IMR-90 (cell line): ENCODE measurements around the gene LYZL1. TPM values are rescaled to one million over a fixed set of nuclear protein-coding genes. Genes with fewer than 3 reads are reported as not detected.

Experiments used
- ATAC-seq: fragments of 200-7000 bp; cut with Tn5 transposase; 2 replicates; pipeline ENCODE4 v1.9.1; 2020; ENCODE audit warnings: low read depth, mild to moderate bottlenecking, moderate library complexity
- BruUV-seq: library from RNA; stranded (reverse); fragments of 400-500 nt; replicated peaks from 2 replicates; lab custom pipeline; 2021; lab: Mats Ljungman, UMichigan
- CTCF ChIA-PET: fragments of 300-600 bp; formaldehyde crosslinking; extraction: SDS; loops from one replicate; lab custom pipeline; 2021; ENCODE audit warnings: antibody characterized with exemption; lab: Yijun Ruan, JAX
- POLR2A ChIA-PET: fragments of 300-600 bp; sonication (Branson Sonifier 250); formaldehyde crosslinking; loops from one replicate; lab custom pipeline; 2022; ENCODE audit warnings: antibody characterized with exemption; ENCODE audit not compliant: unreplicated experiment; lab: Charles Lee
- DNase-seq: peaks from one replicate; pipeline ENCODE4 v3.0.0; 2013
- H2AFZ ChIP-seq: replicated peaks from 2 replicates; pipeline ENCODE3; 2013; ENCODE audit warnings: low read length, mild to moderate bottlenecking; ENCODE audit not compliant: poor library complexity
- H2AK5ac ChIP-seq: 2 replicates; pipeline ENCODE4 v1.6.1; 2013; ENCODE audit warnings: low read depth, low read length, inconsistent platforms
- H2AK9ac ChIP-seq: replicated peaks from 2 replicates; pipeline ENCODE3; 2013; ENCODE audit warnings: mild to moderate bottlenecking, low read depth, low read length, moderate library complexity; ENCODE audit not compliant: poor library complexity
- H2BK120ac ChIP-seq: 2 replicates; pipeline ENCODE4 v1.6.1; 2013; ENCODE audit warnings: low read depth, low read length, inconsistent platforms
- H2BK15ac ChIP-seq: 3 replicates; pipeline ENCODE4 v1.6.1; 2013; ENCODE audit warnings: low read depth, low read length, inconsistent platforms
- H2BK20ac ChIP-seq: 2 replicates; pipeline ENCODE4 v1.6.1; 2013; ENCODE audit warnings: low read depth, mild to moderate bottlenecking, inconsistent platforms, low read length, moderate library complexity
- H2BK5ac ChIP-seq: 2 replicates; pipeline ENCODE4 v1.6.1; 2013; ENCODE audit warnings: mild to moderate bottlenecking, low read depth, low read length, inconsistent platforms; ENCODE audit not compliant: poor library complexity, severe bottlenecking
- H3K14ac ChIP-seq: replicated peaks from 2 replicates; pipeline ENCODE4 v1.6.1; 2013; ENCODE audit warnings: low read depth, low read length, inconsistent platforms
- H3K18ac ChIP-seq: 2 replicates; pipeline ENCODE4 v1.6.1; 2013; ENCODE audit warnings: low read depth, low read length, control low read depth
- H3K23ac ChIP-seq: 2 replicates; pipeline ENCODE4 v1.6.1; 2013; ENCODE audit warnings: low read depth, low read length, inconsistent platforms
- H3K27ac ChIP-seq: 2 replicates; pipeline ENCODE4 v1.5.1; 2013; ENCODE audit warnings: mild to moderate bottlenecking, control low read depth, low read length; ENCODE audit not compliant: insufficient read depth
- H3K27me3 ChIP-seq: 2 replicates; pipeline ENCODE4 v1.6.1; 2013; ENCODE audit warnings: low read length; ENCODE audit not compliant: control insufficient read depth, insufficient read depth
- H3K36me3 ChIP-seq: 2 replicates; pipeline ENCODE4 v1.6.1; 2013; ENCODE audit warnings: low read length, mixed read lengths; ENCODE audit not compliant: control insufficient read depth, insufficient read depth
- H3K4ac ChIP-seq: 2 replicates; pipeline ENCODE4 v1.6.1; 2013; ENCODE audit warnings: low read depth, low read length, inconsistent platforms
- H3K4me1 ChIP-seq: 2 replicates; pipeline ENCODE4 v1.6.1; 2013; ENCODE audit warnings: low read length, mixed read lengths; ENCODE audit not compliant: control insufficient read depth, insufficient read depth
- H3K4me2 ChIP-seq: 2 replicates; pipeline ENCODE4 v1.6.1; 2013; ENCODE audit warnings: low read depth, mild to moderate bottlenecking, control low read depth, low read length, moderate library complexity
- H3K4me3 ChIP-seq: 2 replicates; pipeline ENCODE4 v1.5.1; 2013; ENCODE audit warnings: low read depth, mild to moderate bottlenecking, control low read depth, low read length, moderate library complexity; ENCODE audit not compliant: insufficient read depth
- H3K56ac ChIP-seq: 2 replicates; pipeline ENCODE4 v1.6.1; 2013; ENCODE audit warnings: low read length, inconsistent platforms; ENCODE audit not compliant: insufficient read depth; ENCODE audit errors: extremely low read depth
- H3K79me1 ChIP-seq, 2 experiments: 2 replicates each; pipeline ENCODE4 v1.6.1; 2013; ENCODE audit warnings: low read length in 2 of 2, inconsistent platforms in 1 of 2, low read depth in 1 of 2
- H3K9ac ChIP-seq: 2 replicates; pipeline ENCODE4 v1.6.1; 2013; ENCODE audit warnings: low read depth, low read length, control low read depth
- H3K9me1 ChIP-seq: 2 replicates; pipeline ENCODE4 v1.6.1; 2013; ENCODE audit warnings: low read length, inconsistent platforms; ENCODE audit not compliant: insufficient read depth
- H3K9me3 ChIP-seq: 2 replicates; pipeline ENCODE4 v1.6.1; 2013; ENCODE audit warnings: low read length; ENCODE audit not compliant: control insufficient read depth, insufficient read depth
- H4K20me1 ChIP-seq: 2 replicates; pipeline ENCODE4 v1.6.1; 2013; ENCODE audit warnings: low read length, inconsistent platforms; ENCODE audit not compliant: insufficient read depth
- H4K5ac ChIP-seq: 2 replicates; pipeline ENCODE4 v1.6.1; 2013; ENCODE audit warnings: mild to moderate bottlenecking, low read depth, low read length, control low read depth
- H4K8ac ChIP-seq, 2 experiments: 2 replicates each; pipeline ENCODE4 v1.6.1; 2013; ENCODE audit warnings: low read depth in 2 of 2, low read length in 2 of 2, control low read depth in 1 of 2, inconsistent platforms in 1 of 2
- H4K91ac ChIP-seq: 2 replicates; pipeline ENCODE4 v1.6.1; 2013; ENCODE audit warnings: low read depth, low read length, inconsistent platforms; ENCODE audit not compliant: insufficient read depth
- BHLHE40 ChIP-seq: fragments of 150-350 bp; IDR thresholded peaks from 2 replicates; pipeline ENCODE4 v1.6.1; 2016; ENCODE audit warnings: mild to moderate bottlenecking, low read depth, low read length
- CEBPB ChIP-seq: IDR thresholded peaks from 2 replicates; pipeline ENCODE4 v1.6.1; 2012; ENCODE audit warnings: low read depth, low read length, improper control_type of control experiment
- CHD1 ChIP-seq: IDR thresholded peaks from 2 replicates; pipeline ENCODE4 v1.6.1; 2012; ENCODE audit warnings: low read depth, low read length, improper control_type of control experiment
- CTCF ChIP-seq: conservative IDR thresholded peaks from 2 replicates; pipeline ENCODE4 v1.5.1; 2012; ENCODE audit warnings: mild to moderate bottlenecking, low read depth, low read length, improper control_type of control experiment
- ELK1 ChIP-seq: fragments of 150-350 bp; IDR thresholded peaks from 2 replicates; pipeline ENCODE4 v1.6.1; 2016; ENCODE audit warnings: low read depth, mild to moderate bottlenecking, low read length, moderate library complexity, borderline replicate concordance
- MAFK ChIP-seq: IDR thresholded peaks from 2 replicates; pipeline ENCODE4 v1.6.1; 2012; ENCODE audit warnings: low read depth, low read length, improper control_type of control experiment
- MXI1 ChIP-seq: IDR thresholded peaks from 2 replicates; pipeline ENCODE4 v1.6.1; 2012; ENCODE audit warnings: low read depth, mild to moderate bottlenecking, low read length, moderate library complexity, borderline replicate concordance
- POLR2A ChIP-seq: IDR thresholded peaks from 2 replicates; pipeline ENCODE4 v1.6.1; 2012; ENCODE audit warnings: mild to moderate bottlenecking, low read depth, low read length
- RAD21 ChIP-seq: IDR thresholded peaks from 2 replicates; pipeline ENCODE4 v1.6.1; 2012; ENCODE audit warnings: low read length, improper control_type of control experiment
- RFX5 ChIP-seq: IDR thresholded peaks from 2 replicates; pipeline ENCODE4 v1.8.0; 2012; ENCODE audit warnings: low read depth, mild to moderate bottlenecking, low read length, moderate library complexity
- USF2 ChIP-seq: fragments of 150-350 bp; IDR thresholded peaks from 2 replicates; pipeline ENCODE4 v1.6.1; 2017; ENCODE audit warnings: mild to moderate bottlenecking, antibody characterized with exemption, low read length, low read depth
- WGBS, 2 experiments: methylation state at CpG; one replicate each; pipeline versions ENCODE4 v1.1.5 to v1.1.7; 2013; ENCODE audit warnings: missing lambda C conversion rate in 2 of 2; ENCODE audit not compliant: insufficient read length in 1 of 2; ENCODE audit errors: extremely low coverage in 2 of 2; 5-methylcytosine and 5-hydroxymethylcytosine counted together
- dilution Hi-C: fragments of 300-500 bp; cut with HindIII; formaldehyde crosslinking; loops from one replicate; pipeline ENCODE4 v1.14.3; 2018; ENCODE audit warnings: low sequenced_read_pairs; ENCODE audit not compliant: unreplicated experiment
- in situ Hi-C: fragments of 300-500 bp; cut with MboI; formaldehyde crosslinking; loops from 3 replicates; pipeline ENCODE4 v1.14.3; 2019; ENCODE audit warnings: low sequenced_read_pairs, inconsistent platforms, mixed read lengths
- intact Hi-C: fragments of 100-400 bp; cut with micrococcal nuclease; formaldehyde crosslinking; loops from 2 replicates; pipeline ENCODE4 v1.10.0; 2022
- polyA plus RNA-seq, 3 experiments: library from polyadenylated mRNA; depleted of rRNA; stranded (reverse); fragments of >200 nt; gene quantifications; 2 replicates each; pipeline ENCODE4 v1.2.3, GENCODE V29; 2012; ENCODE audit warnings: low replicate concordance in 1 of 3
- total RNA-seq: library from RNA; depleted of rRNA; stranded (reverse); fragments of >200 nt; gene quantifications from 2 replicates; pipeline ENCODE4 v1.2.3, GENCODE V29; 2012

The LYZL1 gene
- total and polyA plus RNA-seq, 2 of the 4 experiments (the other 2 are of a cell fraction), result not detected

- no peak overlapping the region for H2BK5ac ChIP-seq
- no peak overlapping the region for H3K4ac ChIP-seq
- no peak overlapping the region for H3K23ac ChIP-seq
- H2AFZ ChIP-seq, result no peak overlapping the region
- no peak overlapping the region for H4K5ac ChIP-seq
- H3K4me1 ChIP-seq, result peaks cover 12% of the 10 kb centered on the region
- H4K91ac ChIP-seq, result no peak overlapping the region; the same call in 1 of the 2 replicates
- in situ Hi-C loops, result no loop called here
- no peak overlapping the region for H3K4me3 ChIP-seq
- no peak overlapping the region for H2BK120ac ChIP-seq
- intact Hi-C loops, result loop anchor here (5.0 kb wide), 1 partner anchor 579 kb away; the partner anchor contains the start of gene BAMBI
- H3K56ac ChIP-seq, result no peak overlapping the region
- no peaks in the 10 kb centered on the region for H3K9me1 ChIP-seq
- H2AK5ac ChIP-seq, result no peak overlapping the region
- H2BK15ac ChIP-seq, result no peak overlapping the region
- no peak for DNase-seq
- 60% methylated on average over 3 of the region's 7 CpGs; no CpG with 5 or more reads in 1 of the 2 experiments for WGBS, 2 experiments
- H2BK20ac ChIP-seq, result no peak overlapping the region
- ChIA-PET POLR2A (no interaction called here), CTCF (interaction anchor here (0.7 kb wide), 1 partner anchor 562 kb away, joined by 3 read pairs; no protein-coding TSS in a partner anchor)
- ATAC-seq, result no peak
- no TSS peak for BruUV-seq
- H3K79me1 ChIP-seq, result no peaks in the 10 kb centered on the region
- no peak overlapping the region for H4K8ac ChIP-seq
- TF ChIP-seq RFX5 (no peak), CTCF (no peak), CEBPB (no peak), USF2 (no peak), BHLHE40 (no peak), MAFK (no peak), ELK1 (no peak), CHD1 (no peak), MXI1 (no peak), RAD21 (no peak), POLR2A (no peak)
- H3K18ac ChIP-seq, result peak overlapping the region; percentile 56; the same call in 1 of the 2 replicates
- dilution Hi-C loops, result no loop called here
- peak overlapping the region; percentile 22; the same call in 1 of the 2 replicates for H3K27ac ChIP-seq
- peaks cover 2% of the 10 kb centered on the region for H3K9me3 ChIP-seq
- no peaks in the 10 kb centered on the region for H4K20me1 ChIP-seq
- no peak overlapping the region for H2AK9ac ChIP-seq
- H3K27me3 ChIP-seq, result peaks cover 49% of the 10 kb centered on the region
- H3K14ac ChIP-seq, result no peak overlapping the region
- H3K4me2 ChIP-seq, result no peak overlapping the region
- no peak overlapping the region for H3K9ac ChIP-seq
- H3K36me3 ChIP-seq, result no peaks in the 10 kb centered on the region
Observed at GRCh38 chr10:29256019-29256418, 32.9 kb upstream of the LYZL1 start.
